ENCODE measurements around the gene PTPN11. TPM values are rescaled to one million over a fixed set of nuclear protein-coding genes. Genes with fewer than 3 reads are reported as not detected.
"Not testable (repeated sequence)": the region's sequence is repeated elsewhere in the genome, so short reads cannot be mapped to it uniquely, and the experiment has no call there.

The PTPN11 gene
- total and polyA plus RNA-seq, 7 experiments from 2014 or later = 43.5 to 94.7 (median 47.3) TPM

GRCh38 chr12:112438645-112439044 is 19.9 kb downstream of the PTPN11 start:
- H3K27me3 ChIP-seq (ENCODE audit: control insufficient read depth in 2 of 2, insufficient read depth in 2 of 2, low read length in 2 of 2); H3K36me3 Mint-ChIP-seq; H3K27ac ChIP-seq (ENCODE audit: low read depth, low read length); H3K36me3 ChIP-seq (ENCODE audit: control insufficient read depth in 2 of 3, insufficient read depth in 3 of 3, low read length in 3 of 3); ATAC-seq; H3K4me3 Mint-ChIP-seq; H3K27me3 Mint-ChIP-seq; H3K4me1 ChIP-seq (ENCODE audit: control insufficient read depth in 2 of 2, insufficient read depth in 2 of 2, low read length in 2 of 2); H3K9me3 ChIP-seq (ENCODE audit: control insufficient read depth in 2 of 3, low read length in 3 of 3); POLR2A ChIA-PET; H3K9me3 Mint-ChIP-seq; CTCF ChIA-PET; DNase-seq; H3K4me3 ChIP-seq (ENCODE audit: low read length); intact Hi-C loops (cut with micrococcal nuclease): not testable (repeated sequence)
- Mint-ChIP-seq H3K27ac (peak overlapping the region in 1 of 9 donors; percentile 66), H3K4me1 (peaks cover 8 to 28% (median 19%) of the 10 kb centered on the region in 7 donors)

- Mint-ChIP-seq H3K27me3 (no peaks in the 10 kb centered on the region), H3K27ac (no peak overlapping the region)
- H3K27me3 ChIP-seq (ENCODE audit: control insufficient read depth in 2 of 2, insufficient read depth in 2 of 2, low read length in 2 of 2) = no peaks in the 10 kb centered on the region
Observed at GRCh38 chr12:112439769-112440168, 21.0 kb downstream of the PTPN11 start.

GRCh38 chr12:112440653-112441052 is 21.9 kb downstream of the PTPN11 start:
- H3K27ac ChIP-seq (ENCODE audit: low read depth, low read length); POLR2A ChIA-PET; H3K9me3 ChIP-seq (ENCODE audit: control insufficient read depth in 2 of 3, low read length in 3 of 3); H3K4me3 ChIP-seq (ENCODE audit: low read length); H3K4me1 ChIP-seq (ENCODE audit: control insufficient read depth in 2 of 2, insufficient read depth in 2 of 2, low read length in 2 of 2); H3K36me3 ChIP-seq (ENCODE audit: control insufficient read depth in 2 of 3, insufficient read depth in 3 of 3, low read length in 3 of 3); H3K9me3 Mint-ChIP-seq; H3K36me3 Mint-ChIP-seq; DNase-seq; H3K4me3 Mint-ChIP-seq; ATAC-seq; H3K27me3 Mint-ChIP-seq; H3K27me3 ChIP-seq (ENCODE audit: control insufficient read depth in 2 of 2, insufficient read depth in 2 of 2, low read length in 2 of 2); intact Hi-C loops (cut with micrococcal nuclease); CTCF ChIA-PET: not testable (repeated sequence)
- Mint-ChIP-seq H3K4me1 (peaks cover 9 to 25% (median 16%) of the 10 kb centered on the region in 7 donors), H3K27ac (peak overlapping the region in 1 of 9 donors; percentile 31)

More at GRCh38 chr12:112439769-112440168, 21.0 kb downstream of the PTPN11 start:
- Histone ChIP-seq H3K4me1 (ENCODE audit: control insufficient read depth in 2 of 2, insufficient read depth in 2 of 2, low read length in 2 of 2) (no peaks in the 10 kb centered on the region), H3K36me3 (ENCODE audit: control insufficient read depth in 2 of 3, insufficient read depth in 3 of 3, low read length in 3 of 3) (peaks cover 0 to 2% (median 0%) of the 10 kb centered on the region in 3 experiments), H3K4me3 (ENCODE audit: low read length) (no peak overlapping the region), H3K27ac (ENCODE audit: low read depth, low read length) (no peak overlapping the region), H3K9me3 (ENCODE audit: control insufficient read depth in 2 of 3, low read length in 3 of 3) (no peaks in the 10 kb centered on the region)
- Mint-ChIP-seq H3K36me3 (peaks cover 0 to 3% (median 0%) of the 10 kb centered on the region in 5 donors), H3K4me3 (no peak overlapping the region), H3K4me1 (peaks cover 9 to 29% (median 21%) of the 10 kb centered on the region in 7 donors), H3K9me3 (no peaks in the 10 kb centered on the region)
- ChIA-PET CTCF (no interaction called here), POLR2A (no interaction called here)
- DNase-seq (no peak), ATAC-seq (no peak)
- intact Hi-C loops (cut with micrococcal nuclease) = no loop called here

- no peak overlapping the region for H3K4me3 ChIP-seq (ENCODE audit: low read length)
- no peaks in the 10 kb centered on the region for H3K4me1 ChIP-seq (ENCODE audit: control insufficient read depth in 2 of 2, insufficient read depth in 2 of 2, low read length in 2 of 2)
- CTCF ChIA-PET = no interaction called here
- H3K9me3 Mint-ChIP-seq = no peaks in the 10 kb centered on the region
- POLR2A ChIA-PET = no interaction called here
- H3K9me3 ChIP-seq (ENCODE audit: control insufficient read depth in 2 of 3, low read length in 3 of 3) = no peaks in the 10 kb centered on the region
- H3K4me1 Mint-ChIP-seq = peaks cover 0 to 22% (median 13%) of the 10 kb centered on the region in 7 donors
- no peak for ATAC-seq
- H3K27me3 ChIP-seq (ENCODE audit: control insufficient read depth in 2 of 2, insufficient read depth in 2 of 2, low read length in 2 of 2) = no peaks in the 10 kb centered on the region
- intact Hi-C loops (cut with micrococcal nuclease) = no loop called here
- peaks cover 0 to 12% (median 4%) of the 10 kb centered on the region in 5 donors for H3K36me3 Mint-ChIP-seq
- H3K27me3 Mint-ChIP-seq = no peaks in the 10 kb centered on the region
- peaks cover 0 to 16% (median 0%) of the 10 kb centered on the region in 3 experiments for H3K36me3 ChIP-seq (ENCODE audit: control insufficient read depth in 2 of 3, insufficient read depth in 3 of 3, low read length in 3 of 3)
- H3K27ac Mint-ChIP-seq = no peak overlapping the region
- no peak overlapping the region for H3K27ac ChIP-seq (ENCODE audit: low read depth, low read length)
- no peak for DNase-seq
- H3K4me3 Mint-ChIP-seq = no peak overlapping the region
Observed at GRCh38 chr12:112443916-112444315, 25.2 kb downstream of the PTPN11 start.

- H3K4me1 ChIP-seq (ENCODE audit: control insufficient read depth in 2 of 2, insufficient read depth in 2 of 2, low read length in 2 of 2) = no peaks in the 10 kb centered on the region
- H3K4me1 Mint-ChIP-seq = peaks cover 0 to 22% (median 13%) of the 10 kb centered on the region in 7 donors
- ATAC-seq = no peak
- peak overlapping the region; percentile 7 to 79 (median 44) for H3K27ac Mint-ChIP-seq
- H3K27me3 ChIP-seq (ENCODE audit: control insufficient read depth in 2 of 2, insufficient read depth in 2 of 2, low read length in 2 of 2) = no peaks in the 10 kb centered on the region
- H3K9me3 Mint-ChIP-seq = no peaks in the 10 kb centered on the region
- no peaks in the 10 kb centered on the region for H3K27me3 Mint-ChIP-seq
- CTCF ChIA-PET = no interaction called here
- no peak overlapping the region for H3K4me3 ChIP-seq (ENCODE audit: low read length)
- H3K27ac ChIP-seq (ENCODE audit: low read depth, low read length) = no peak overlapping the region
- H3K36me3 Mint-ChIP-seq = peaks cover 0 to 26% (median 14%) of the 10 kb centered on the region in 5 donors
- H3K36me3 ChIP-seq (ENCODE audit: control insufficient read depth in 2 of 3, insufficient read depth in 3 of 3, low read length in 3 of 3) = peaks cover 0 to 28% (median 8%) of the 10 kb centered on the region in 3 experiments
- POLR2A ChIA-PET = interaction anchor here (0.7 kb wide), 1 partner anchor 333 kb away, joined by 3 read pairs; no protein-coding TSS in a partner anchor
- intact Hi-C loops (cut with micrococcal nuclease) = no loop called here
- no peaks in the 10 kb centered on the region for H3K9me3 ChIP-seq (ENCODE audit: control insufficient read depth in 2 of 3, low read length in 3 of 3)
- DNase-seq = no peak
- H3K4me3 Mint-ChIP-seq = no peak overlapping the region
Observed at GRCh38 chr12:112446008-112446725, 27.4 kb downstream of the PTPN11 start.

GRCh38 chr12:112447106-112447505 is 28.4 kb downstream of the PTPN11 start:
- Histone ChIP-seq H3K4me1 (ENCODE audit: control insufficient read depth in 2 of 2, insufficient read depth in 2 of 2, low read length in 2 of 2) (no peaks in the 10 kb centered on the region), H3K27ac (ENCODE audit: low read depth, low read length) (no peak overlapping the region), H3K36me3 (ENCODE audit: control insufficient read depth in 2 of 3, insufficient read depth in 3 of 3, low read length in 3 of 3) (peaks cover 0 to 32% (median 8%) of the 10 kb centered on the region in 3 experiments), H3K9me3 (ENCODE audit: control insufficient read depth in 2 of 3, low read length in 3 of 3) (no peaks in the 10 kb centered on the region), H3K4me3 (ENCODE audit: low read length) (no peak overlapping the region), H3K27me3 (ENCODE audit: control insufficient read depth in 2 of 2, insufficient read depth in 2 of 2, low read length in 2 of 2) (no peaks in the 10 kb centered on the region)
- no peaks in the 10 kb centered on the region for H3K27me3 Mint-ChIP-seq
- CTCF ChIA-PET = no interaction called here
- peak overlapping the region in 8 of 9 donors; percentile 36 to 79 (median 64) for H3K27ac Mint-ChIP-seq
- H3K9me3 Mint-ChIP-seq = no peaks in the 10 kb centered on the region
- POLR2A ChIA-PET = interaction anchor here (0.7 kb wide), 1 partner anchor 334 kb away, joined by 3 read pairs; no protein-coding TSS in a partner anchor
- H3K4me1 Mint-ChIP-seq = peaks cover 0 to 22% (median 13%) of the 10 kb centered on the region in 7 donors
- no peak for DNase-seq
- peaks cover 0 to 30% (median 18%) of the 10 kb centered on the region in 5 donors for H3K36me3 Mint-ChIP-seq
- ATAC-seq = no peak
- H3K4me3 Mint-ChIP-seq = no peak overlapping the region
- intact Hi-C loops (cut with micrococcal nuclease) = no loop called here

GRCh38 chr12:112448165-112448564 is 29.4 kb downstream of the PTPN11 start:
- Mint-ChIP-seq H3K36me3 (peaks cover 0 to 36% (median 18%) of the 10 kb centered on the region in 5 donors), H3K4me1 (peaks cover 0 to 22% (median 14%) of the 10 kb centered on the region in 7 donors), H3K27ac (peak overlapping the region in 4 of 9 donors; percentile 13 to 79 (median 38))
- H3K9me3 ChIP-seq (ENCODE audit: control insufficient read depth in 2 of 3, low read length in 3 of 3); H3K27ac ChIP-seq (ENCODE audit: low read depth, low read length); H3K9me3 Mint-ChIP-seq; H3K4me3 ChIP-seq (ENCODE audit: low read length); intact Hi-C loops (cut with micrococcal nuclease); H3K4me3 Mint-ChIP-seq; H3K27me3 Mint-ChIP-seq; CTCF ChIA-PET; H3K4me1 ChIP-seq (ENCODE audit: control insufficient read depth in 2 of 2, insufficient read depth in 2 of 2, low read length in 2 of 2); H3K27me3 ChIP-seq (ENCODE audit: control insufficient read depth in 2 of 2, insufficient read depth in 2 of 2, low read length in 2 of 2); ATAC-seq; DNase-seq: not testable (repeated sequence)
- H3K36me3 ChIP-seq (ENCODE audit: control insufficient read depth in 2 of 3, insufficient read depth in 3 of 3, low read length in 3 of 3) = peaks cover 0 to 36% (median 8%) of the 10 kb centered on the region in 3 experiments
- POLR2A ChIA-PET = interaction anchor here (0.6 kb wide), 1 partner anchor 29 kb away, joined by 4 read pairs; the partner anchor contains the start of gene PTPN11
